ENCODE results near the gene CXCL10.
"Not testable (repeated sequence)": the region's sequence is repeated elsewhere in the genome, so short reads cannot be mapped to it uniquely, and the experiment has no call there.

CXCL10 gene

DNA sequence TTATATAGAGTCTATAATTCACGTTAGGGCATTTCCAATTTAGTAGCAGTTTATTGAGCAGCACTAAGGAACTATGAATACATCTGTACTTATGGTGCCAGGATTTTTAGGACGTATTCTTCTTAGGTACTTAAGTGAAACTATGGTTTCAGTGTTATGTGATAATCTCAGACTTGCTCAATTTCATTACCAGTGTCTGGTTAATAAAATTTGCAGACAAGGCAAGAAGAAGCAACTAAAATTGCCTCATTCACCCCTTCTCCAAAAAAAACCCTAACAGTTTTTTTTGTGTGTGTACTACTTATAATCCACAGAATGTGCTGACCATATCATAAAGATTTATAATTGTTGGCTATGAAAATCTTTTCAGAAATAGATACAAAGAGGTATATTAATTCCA is 6.0 kb upstream of the CXCL10 start:
- DNase-seq = no peak

DNA sequence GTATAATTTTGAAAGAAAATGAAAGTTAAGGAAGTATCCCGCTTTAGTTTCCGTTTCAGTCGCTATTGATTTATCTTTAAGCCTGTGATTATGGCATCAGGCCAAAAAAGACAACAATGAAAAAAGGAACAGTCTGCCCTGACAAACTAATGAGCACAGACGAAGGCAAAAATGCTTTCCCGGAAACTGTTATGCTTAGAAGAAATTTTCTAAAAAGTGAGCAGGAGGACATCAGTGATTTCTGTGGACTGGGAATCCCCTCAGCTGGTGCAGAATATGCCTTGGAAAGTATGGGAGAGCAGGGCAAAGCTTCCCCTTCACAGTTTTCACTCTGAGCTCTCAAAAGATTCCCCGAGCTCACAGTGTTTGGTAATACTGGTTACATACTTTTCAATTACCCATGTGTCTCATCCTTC is 5.1 kb upstream of the CXCL10 start:
- DNase-seq = peak; percentile 2

- no peak for DNase-seq
Observed at GRCh38 chr4:76024065-76024464, 768 bp upstream of the CXCL10 start.

GRCh38 chr4:76022677-76023076 is 620 bp downstream of the CXCL10 start:
- no peak for DNase-seq

DNA sequence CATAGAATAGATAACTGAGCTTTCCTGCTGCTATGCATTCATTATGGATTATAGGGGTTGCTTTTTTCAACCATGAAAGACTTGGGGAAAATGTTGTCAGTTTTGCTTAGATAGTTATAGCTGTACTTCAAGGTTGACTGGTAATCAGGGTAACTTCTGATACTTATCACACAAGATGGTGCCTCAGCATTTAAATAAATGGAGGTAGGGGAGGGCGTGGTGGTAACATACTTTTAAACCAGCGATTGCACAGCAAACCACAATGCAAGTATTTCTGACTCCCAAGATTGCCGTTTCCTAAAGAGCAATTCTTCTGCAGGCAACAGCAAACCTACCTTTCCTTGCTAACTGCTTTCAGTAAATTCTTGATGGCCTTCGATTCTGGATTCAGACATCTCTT is 1.3 kb downstream of the CXCL10 start:
- no peak for DNase-seq

DNA sequence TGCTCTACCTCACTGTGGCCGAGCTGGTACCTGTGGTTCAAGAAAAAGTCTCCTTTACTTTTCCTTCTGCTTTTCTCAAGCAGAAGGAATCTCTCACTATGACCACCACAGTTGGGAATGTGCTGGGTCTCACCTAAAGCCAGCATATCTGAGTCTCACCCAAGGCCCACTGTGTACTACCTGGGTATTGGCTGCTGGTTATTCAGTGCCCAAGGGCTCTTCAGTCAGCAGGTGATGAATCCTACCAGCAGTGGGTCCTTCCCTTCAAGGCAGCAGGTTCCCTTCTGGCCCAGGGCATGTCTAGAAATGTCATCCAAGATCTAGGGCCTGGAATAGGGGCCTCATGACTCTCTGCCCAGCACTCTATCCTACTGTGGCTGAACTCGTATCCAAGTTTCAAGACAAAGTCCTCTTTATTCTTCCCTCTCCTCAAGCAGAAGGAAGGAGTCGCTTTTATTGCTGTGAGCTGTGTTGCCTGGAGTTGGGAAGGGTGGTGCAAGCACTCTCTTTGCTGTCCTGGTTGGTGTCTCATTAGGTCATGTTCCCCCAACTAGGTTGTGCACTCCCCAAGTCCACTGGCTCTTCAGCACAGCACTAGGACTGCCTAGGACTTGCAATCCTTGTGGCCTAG is 6.1 kb downstream of the CXCL10 start:
- DNase-seq = no peak

GRCh38 chr4:76016393-76016792 is 6.9 kb downstream of the CXCL10 start:
- DNase-seq = no peak

GRCh38 chr4:76013540-76013939 is 9.8 kb downstream of the CXCL10 start:
- no peak for DNase-seq

- no peak for DNase-seq
Observed at GRCh38 chr4:76012388-76012801, 10.9 kb downstream of the CXCL10 start.

GRCh38 chr4:76011700-76012387 is 11.5 kb downstream of the CXCL10 start:
- no peak for DNase-seq

DNA sequence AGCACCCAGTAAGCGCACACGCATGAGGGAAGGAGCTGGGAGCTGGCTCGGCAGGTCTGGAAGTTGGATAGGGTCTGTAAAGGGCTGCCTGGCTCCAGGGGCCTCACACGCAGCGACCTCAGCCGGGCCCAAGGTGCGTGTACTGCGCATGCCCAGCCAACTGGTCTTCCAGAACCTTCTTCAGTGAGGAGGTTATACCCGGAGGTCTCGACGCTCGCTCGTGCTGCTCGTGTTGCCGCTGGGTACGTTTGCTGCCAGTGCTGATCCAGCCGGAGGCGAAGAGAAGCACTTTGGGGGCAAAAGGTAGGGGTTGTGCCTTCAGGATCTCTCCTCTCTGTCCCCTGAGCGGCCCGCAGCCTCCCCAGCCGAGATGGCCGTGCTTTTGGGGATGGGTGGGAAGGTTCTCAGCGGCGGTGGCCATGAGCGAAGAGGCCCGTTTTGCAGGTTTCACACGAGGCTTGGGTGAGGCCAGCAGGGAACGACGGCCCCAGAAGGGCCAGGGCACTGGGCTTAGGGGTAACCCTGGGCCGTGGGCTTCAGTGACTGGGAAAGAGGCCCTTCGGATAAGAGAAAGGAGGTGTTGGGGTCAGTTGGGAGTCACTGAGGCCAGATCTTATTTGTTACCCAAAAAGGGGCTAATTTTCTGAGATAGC is 12.2 kb downstream of the CXCL10 start:
- DNase-seq = no peak

DNA sequence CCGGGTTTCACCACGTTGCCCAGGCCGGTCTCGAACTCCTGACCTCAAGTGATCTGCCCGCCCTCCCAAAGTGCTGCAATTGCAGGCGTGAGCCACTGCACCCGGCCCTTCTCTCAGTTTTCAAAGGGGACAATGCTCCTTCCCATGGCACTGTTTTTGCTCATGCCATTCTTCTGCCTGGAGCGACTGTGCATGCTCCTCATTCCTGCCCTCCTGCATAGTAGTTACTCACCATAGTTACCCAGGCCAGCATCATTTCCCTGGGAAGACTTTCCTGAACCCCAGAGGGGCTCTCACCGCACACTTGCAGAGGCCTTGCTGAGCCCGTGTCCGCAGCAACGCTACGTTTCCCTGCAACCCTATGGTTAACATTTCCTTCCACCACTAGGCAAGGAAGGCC is 12.7 kb downstream of the CXCL10 start:
- no peak for DNase-seq

DNA sequence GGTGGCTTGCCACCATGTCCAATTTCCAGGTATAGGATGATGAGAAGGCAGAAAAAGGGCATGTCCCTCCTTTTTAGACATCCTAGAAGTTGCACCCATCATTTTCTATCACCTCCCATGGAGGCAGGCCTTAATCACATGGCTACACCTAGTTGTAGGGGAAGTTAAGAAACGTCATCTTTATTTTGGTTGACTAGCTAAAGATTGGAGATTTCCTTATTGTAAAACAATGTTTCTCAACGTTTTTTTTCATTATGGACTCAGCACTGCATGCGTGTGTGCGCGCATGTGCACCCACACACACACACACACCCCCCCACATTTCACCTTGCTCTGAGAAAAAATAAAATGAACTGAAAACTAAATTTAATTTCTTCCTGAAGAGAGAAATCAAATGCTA is 14.0 kb downstream of the CXCL10 start:
- DNase-seq = no peak

DNA sequence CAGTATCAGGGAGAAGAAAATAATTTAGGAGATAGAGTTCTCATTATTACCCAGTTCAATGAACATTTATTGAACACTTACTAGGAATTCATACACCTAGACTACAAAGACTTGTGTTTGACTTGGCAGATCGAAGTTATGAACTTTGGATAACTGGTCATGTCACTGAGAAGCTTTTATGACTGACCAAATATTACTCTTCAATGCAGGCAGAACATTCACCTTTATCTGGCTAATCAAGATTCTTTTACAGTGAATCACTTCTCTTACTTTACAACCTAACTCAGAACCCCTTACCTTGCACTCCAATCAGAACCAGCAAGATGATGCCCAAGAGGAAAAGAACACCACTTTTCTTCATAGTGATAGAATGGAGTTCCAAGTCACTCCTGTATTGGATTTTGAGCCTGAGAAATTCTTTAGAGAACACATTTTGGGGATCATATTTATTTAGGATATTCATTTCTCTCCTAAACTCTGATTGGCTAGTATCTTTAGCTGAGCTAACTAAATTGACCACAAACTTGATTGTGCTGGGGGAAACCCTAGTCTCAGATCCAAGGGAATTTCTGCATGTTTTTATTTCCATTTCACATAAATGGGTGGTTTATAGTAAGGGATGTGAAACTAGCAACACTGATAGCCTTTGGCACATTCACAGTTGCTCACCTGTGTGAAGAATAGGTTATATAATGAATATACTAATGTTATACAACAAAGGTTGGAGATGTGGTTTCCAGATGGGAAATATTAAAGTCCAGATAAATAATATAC is 16.0 kb downstream of the CXCL10 start, which contains the start of gene CXCL9:
Gene CXCL9 (minus strand): TSS at position 421 of the 774 bp plus-strand sequence. CDS start 60 bp downstream, at position 361.
- no peak for DNase-seq

DNA sequence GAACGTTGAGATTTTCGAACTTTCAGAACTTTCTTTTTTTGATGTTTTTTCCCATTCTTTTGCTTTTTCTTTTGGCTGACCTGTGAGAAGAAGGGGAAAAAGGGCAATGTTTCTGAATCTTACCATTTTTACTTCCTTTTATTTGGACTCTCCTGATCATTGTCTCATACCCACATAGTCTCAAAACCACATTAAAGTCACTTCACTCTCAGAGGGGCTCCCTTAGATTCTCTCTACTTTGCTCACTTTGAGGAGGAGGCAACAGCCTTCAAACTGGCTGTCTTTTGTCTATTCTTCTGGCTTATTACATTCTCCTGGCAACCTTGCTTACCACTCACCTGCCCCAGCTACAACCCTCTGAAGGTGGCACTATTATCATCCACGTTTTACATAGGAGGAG is 19.7 kb downstream of the CXCL10 start:
- no peak for DNase-seq

DNA sequence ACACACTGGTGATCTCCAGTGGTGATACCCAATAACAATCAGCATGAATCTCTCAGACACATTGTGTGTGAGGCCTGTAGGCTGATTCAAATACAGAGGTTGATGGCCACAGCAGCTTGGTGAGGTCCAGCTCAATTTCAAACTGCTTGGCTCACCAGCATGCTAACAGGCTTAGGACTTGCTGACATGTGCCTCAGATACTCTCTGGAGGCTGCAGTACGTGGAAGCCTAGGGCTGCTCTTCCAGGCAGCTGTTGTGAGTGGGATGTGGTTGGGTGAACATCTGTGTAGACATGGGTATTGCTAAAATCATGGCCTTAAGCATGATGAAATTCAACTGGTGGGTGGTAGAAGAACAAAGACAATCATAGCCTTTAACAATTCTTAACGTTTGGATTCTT is 20.3 kb downstream of the CXCL10 start:
- no peak for DNase-seq

- no peak for DNase-seq
Observed at GRCh38 chr4:76002176-76002575, 21.1 kb downstream of the CXCL10 start.

GRCh38 chr4:76001700-76002099 is 21.6 kb downstream of the CXCL10 start:
- no peak for DNase-seq

DNA sequence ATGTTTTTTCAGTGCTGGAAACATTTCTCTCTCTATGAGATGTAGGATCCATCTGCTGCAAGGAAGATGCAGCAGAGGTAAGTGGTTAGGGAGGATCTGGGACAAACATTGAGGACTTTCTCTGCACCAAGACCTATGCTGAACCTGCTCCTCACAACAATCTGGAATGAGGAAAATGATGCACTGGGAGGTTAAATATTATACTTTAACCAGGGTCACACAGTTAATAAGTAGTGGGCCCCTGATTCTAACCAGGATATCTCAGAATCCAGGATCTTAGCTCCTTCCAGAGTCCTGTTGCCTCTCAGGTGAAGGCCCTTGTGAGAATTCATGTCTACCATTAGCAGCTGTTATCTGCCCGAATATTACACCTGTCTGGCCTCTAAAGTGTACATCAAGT is 23.0 kb downstream of the CXCL10 start:
- no peak for DNase-seq

- not testable (repeated sequence) for DNase-seq
Observed at GRCh38 chr4:75998525-75999147, 24.7 kb downstream of the CXCL10 start.

DNA sequence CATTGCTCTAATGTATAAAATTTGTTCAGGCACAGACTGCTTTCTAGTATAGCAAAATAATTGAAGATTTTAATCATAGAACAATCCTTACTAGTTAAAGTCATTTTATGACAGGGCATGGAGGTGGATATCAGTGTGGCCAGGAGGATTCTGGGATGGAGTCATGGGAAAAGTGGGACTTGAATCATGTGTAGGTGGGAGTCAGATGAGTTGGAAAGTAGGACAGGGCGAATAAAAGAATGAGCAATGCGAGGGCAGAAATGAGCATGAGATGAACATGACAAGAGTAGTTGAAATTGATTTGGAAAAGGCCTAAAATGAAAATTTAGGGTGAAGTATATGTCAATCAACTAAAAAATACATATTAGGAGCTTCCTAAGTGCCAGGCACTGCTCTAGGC is 25.4 kb downstream of the CXCL10 start:
- no peak for DNase-seq

DNA sequence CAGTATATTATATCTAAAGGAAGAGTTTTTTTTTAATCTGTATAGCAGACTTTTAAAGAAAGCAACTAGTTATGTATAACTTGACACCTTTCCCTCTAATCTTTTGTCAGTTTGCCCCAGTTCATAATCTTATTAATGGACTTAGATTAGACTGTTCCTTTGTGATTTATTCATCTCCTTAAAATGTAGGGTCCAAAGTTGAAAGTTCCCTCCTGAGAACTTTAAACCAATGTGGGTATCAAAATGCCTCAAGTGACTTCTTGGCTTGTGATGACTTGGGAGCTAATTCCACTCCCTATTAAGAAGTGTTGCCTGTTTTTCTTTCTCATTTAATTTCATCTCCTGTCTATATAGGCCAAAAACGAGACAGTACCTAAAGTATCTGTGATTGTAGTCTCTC is 26.2 kb downstream of the CXCL10 start:
- no peak for DNase-seq

Data from right kidney (tissue), 1 donor.